BLaER1 treated with 17β-estradiol and CSF1 and Interleukin-3, amounts not matched to agents 10 nM and 100 nM (cell line): Measurements from ENCODE around the gene PRAC2.
A peak's percentile ranks its signal among the peaks of the same experiment; 100 is the strongest.

ENCODE experiments used
- H3K27ac ChIP-seq, 11 experiments: shearing (Covaris generic); formaldehyde crosslinking; 2 replicates each; pipeline ENCODE4 v1.8.1; 2022
- H3K27me3 ChIP-seq, 11 experiments: shearing (Covaris generic); formaldehyde crosslinking; 2 replicates each; pipeline ENCODE4 v1.8.1; 2022
- H3K36me3 ChIP-seq, 11 experiments: shearing (Covaris generic); formaldehyde crosslinking; 2 replicates each; pipeline ENCODE4 v1.8.1; 2022
- H3K4me1 ChIP-seq, 10 experiments: shearing (Covaris generic); formaldehyde crosslinking; 2 replicates each; pipeline ENCODE4 v1.8.1; 2022
- H3K4me2 ChIP-seq, 11 experiments: shearing (Covaris generic); formaldehyde crosslinking; 2 replicates each; pipeline ENCODE4 v1.8.1; 2022
- H3K4me3 ChIP-seq, 10 experiments: shearing (Covaris generic); formaldehyde crosslinking; 2 replicates each; pipeline ENCODE4 v1.8.1; 2022
- H3K9ac ChIP-seq, 11 experiments: shearing (Covaris generic); formaldehyde crosslinking; 2 replicates each; pipeline ENCODE4 v1.8.1; 2022
- H3K9me3 ChIP-seq, 11 experiments: shearing (Covaris generic); formaldehyde crosslinking; replicated peaks in 1 of 11; 2 replicates each; pipeline ENCODE4 v1.8.1; 2022
- H4K20me1 ChIP-seq, 11 experiments: shearing (Covaris generic); formaldehyde crosslinking; 2 replicates each; pipeline ENCODE4 v1.8.1; 2022
- Cebpa-rat ChIP-seq, 11 experiments: shearing (Covaris generic); IDR thresholded peaks; 2 replicates each; pipeline ENCODE4 v1.8.1; 2022

PRAC2 gene

DNA sequence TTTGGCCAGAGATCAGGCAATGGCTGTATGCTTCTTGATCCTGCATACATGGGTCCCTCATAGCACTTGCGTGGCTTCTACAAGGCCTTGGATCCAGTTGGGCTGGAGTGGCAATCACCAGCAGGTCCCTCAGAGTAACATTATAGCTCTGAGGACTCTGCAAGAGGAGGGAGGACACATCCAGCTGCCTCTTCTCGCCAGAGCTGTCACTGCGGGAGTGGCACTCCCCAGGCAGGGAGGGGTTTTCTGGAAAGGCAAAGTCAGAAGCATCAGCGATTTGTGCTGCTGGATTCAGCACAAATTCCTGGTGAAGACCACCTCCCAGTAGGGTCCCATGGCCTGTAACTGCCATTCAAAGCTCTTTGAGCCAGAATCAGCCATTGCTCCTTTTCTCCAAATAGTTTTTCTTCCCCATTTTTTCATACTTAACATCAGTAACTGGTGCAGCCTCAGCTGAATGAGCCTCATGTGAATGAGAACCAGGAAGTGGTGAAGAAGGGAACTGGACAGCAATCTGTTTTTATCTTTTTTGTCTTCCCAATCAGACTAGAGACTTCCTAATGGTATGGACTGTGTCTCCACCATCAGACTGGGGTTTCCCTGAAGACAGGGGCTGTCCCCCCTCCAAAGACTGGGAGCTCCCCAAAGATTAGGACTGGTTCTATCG, 46.2 kb downstream of the PRAC2 start:
- peak overlapping the region in 6 of 11 experiments; percentile 11 to 74 (median 40); a peak in 8 of 22 replicates for H3K27ac ChIP-seq
- TF ChIP-seq Cebpa-rat (IDR thresholded peaks at IDR 0.05): no peak
- H3K4me3 ChIP-seq: no peak overlapping the region
- H4K20me1 ChIP-seq: no peaks in the 10 kb centered on the region
- H3K36me3 ChIP-seq: no peaks in the 10 kb centered on the region
- peak overlapping the region; percentile 47 to 80 (median 74) for H3K4me2 ChIP-seq
- peaks cover 30 to 55% (median 46%) of the 10 kb centered on the region in 10 experiments for H3K4me1 ChIP-seq
- H3K9ac ChIP-seq: no peak overlapping the region; a peak in 1 of 22 replicates
- H3K9me3 ChIP-seq: no peaks in the 10 kb centered on the region
- peaks cover 0 to 12% (median 0%) of the 10 kb centered on the region in 11 experiments; a peak in 4 of 22 replicates for H3K27me3 ChIP-seq

DNA sequence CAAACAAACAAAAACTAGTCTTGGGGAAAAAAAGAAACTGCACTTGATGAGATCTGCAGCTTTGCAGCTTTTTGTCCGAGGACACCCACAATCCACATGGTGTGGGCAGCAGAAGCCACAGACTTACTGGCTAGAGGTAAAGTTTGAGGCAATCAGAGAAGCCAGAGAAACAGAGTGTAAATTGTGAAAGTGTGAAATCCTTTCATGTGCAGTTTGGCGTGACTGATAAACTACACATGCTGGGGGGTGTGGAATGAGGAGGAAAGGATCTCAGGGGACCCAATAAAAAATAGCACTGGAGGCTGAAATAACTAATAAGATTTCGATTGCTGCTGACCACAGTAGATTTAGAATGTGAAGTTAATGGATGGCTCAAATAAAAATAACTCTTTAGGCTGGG, 48.0 kb downstream of the PRAC2 start:
- Histone ChIP-seq H3K9me3 (peaks cover 5 to 13% (median 8%) of the 10 kb centered on the region in 11 experiments; a peak in 19 of 22 replicates), H3K4me2 (peak overlapping the region; percentile 32 to 80 (median 74)), H3K4me1 (peaks cover 30 to 64% (median 50%) of the 10 kb centered on the region in 10 experiments), H3K4me3 (no peak overlapping the region), H3K27me3 (peaks cover 0 to 8% (median 0%) of the 10 kb centered on the region in 11 experiments; a peak in 2 of 22 replicates), H3K36me3 (no peaks in the 10 kb centered on the region), H4K20me1 (no peaks in the 10 kb centered on the region), H3K27ac (peak overlapping the region in 3 of 11 experiments; percentile 8 to 62 (median 46); a peak in 4 of 22 replicates), H3K9ac (peak overlapping the region in 1 of 11 experiments; percentile 47; a peak in 2 of 22 replicates)
- peak in 4 of 11 experiments; percentile 7 to 89 (median 61); a peak in 4 of 22 replicates for TF ChIP-seq Cebpa-rat (IDR thresholded peaks at IDR 0.05)

DNA sequence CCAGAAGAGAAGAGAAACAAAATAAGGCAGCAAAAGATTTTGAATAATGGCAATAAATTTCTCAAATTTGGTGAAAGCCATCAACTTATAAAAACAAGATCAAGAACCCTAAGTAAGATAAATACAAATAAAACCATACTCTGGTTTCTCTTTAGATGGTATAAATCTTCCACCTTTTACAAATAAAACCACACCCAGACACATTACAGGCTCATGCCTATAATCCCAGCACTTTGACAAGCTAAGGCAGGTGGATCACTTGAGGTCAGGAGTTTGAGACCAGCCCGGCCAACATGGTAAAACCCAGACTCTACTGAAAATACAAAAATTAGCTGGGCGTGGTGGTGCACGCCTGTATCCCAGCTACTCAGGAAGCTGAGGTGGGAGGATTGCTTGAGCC, 50.3 kb downstream of the PRAC2 start:
- Histone ChIP-seq H3K4me1 (peaks cover 30 to 64% (median 50%) of the 10 kb centered on the region in 10 experiments), H3K9me3 (peaks cover 8 to 21% (median 12%) of the 10 kb centered on the region in 11 experiments; a peak in 19 of 22 replicates), H3K4me3 (no peak overlapping the region), H3K4me2 (peak overlapping the region in 10 of 11 experiments; percentile 23 to 66 (median 49); a peak in 14 of 22 replicates), H3K27me3 (peaks cover 0 to 8% (median 0%) of the 10 kb centered on the region in 11 experiments; a peak in 2 of 22 replicates), H3K36me3 (no peaks in the 10 kb centered on the region), H3K9ac (no peak overlapping the region), H4K20me1 (no peaks in the 10 kb centered on the region), H3K27ac (no peak overlapping the region)
- no peak for TF ChIP-seq Cebpa-rat (IDR thresholded peaks at IDR 0.05)
